Measurements from ENCODE around the gene HS3ST5. TPM values are rescaled to one million over a fixed set of nuclear protein-coding genes. Genes with fewer than 3 reads are reported as not detected.
A peak's percentile ranks its signal among the peaks of the same experiment; 100 is the strongest.

HS3ST5 gene
- total RNA-seq, 1 donor: not detected

DNA sequence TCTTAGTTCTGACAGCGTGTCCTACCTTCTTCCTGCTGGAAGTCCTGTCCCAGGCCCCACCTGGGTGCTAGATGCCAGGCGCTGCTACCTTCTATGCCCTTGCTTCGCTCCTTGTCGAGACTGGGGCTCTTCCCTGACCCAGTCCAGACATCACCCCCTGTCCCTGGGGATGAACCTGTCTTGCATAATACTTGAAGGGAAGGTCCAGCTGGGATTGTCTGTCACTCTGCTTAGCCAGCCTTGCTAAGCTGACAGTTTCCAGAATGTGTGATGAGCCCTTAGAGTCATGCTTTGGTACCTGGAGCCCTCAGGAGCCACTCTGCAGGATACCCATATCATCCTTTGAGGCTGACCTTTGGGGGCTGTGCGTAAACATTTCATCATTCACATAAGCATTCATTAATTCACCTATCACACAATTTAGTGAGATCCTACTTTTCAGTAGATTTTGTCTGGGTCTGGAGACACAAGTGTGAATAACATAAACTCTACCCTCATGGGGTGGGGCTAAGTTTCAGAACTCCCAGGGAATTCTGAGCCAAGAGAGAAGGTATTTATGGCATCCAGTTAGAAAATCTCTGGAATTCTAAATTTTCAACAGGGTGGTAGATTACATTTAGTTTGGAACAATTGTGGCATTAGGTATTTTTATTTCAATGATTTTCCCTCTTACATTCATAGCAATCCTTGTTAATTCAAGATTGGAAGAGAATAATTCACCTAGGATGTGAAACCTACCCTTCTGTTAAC is 220.7 kb downstream of the HS3ST5 start:
- Histone ChIP-seq H3K27me3 (ENCODE audit: insufficient read depth, low read length) (no peaks in the 10 kb centered on the region), H3K36me3 (ENCODE audit: insufficient read depth, low read length) (no peaks in the 10 kb centered on the region), H3K4me2 (ENCODE audit: insufficient read depth, low read length) (no peak overlapping the region), H2AFZ (ENCODE audit: low read length) (no peak overlapping the region), H3K9me3 (ENCODE audit: low read depth, low read length) (no peaks in the 10 kb centered on the region), H3K27ac (ENCODE audit: low read depth, low read length) (no peak overlapping the region), H3K4me3 (ENCODE audit: insufficient read depth, low read length) (no peak overlapping the region), H3K4me1 (ENCODE audit: insufficient read depth, low read length) (no peaks in the 10 kb centered on the region), H4K20me1 (ENCODE audit: insufficient read depth, low read length) (no peaks in the 10 kb centered on the region), H3K79me2 (ENCODE audit: insufficient read depth, low read length) (no peaks in the 10 kb centered on the region)
- TF ChIP-seq, protein P1, sequence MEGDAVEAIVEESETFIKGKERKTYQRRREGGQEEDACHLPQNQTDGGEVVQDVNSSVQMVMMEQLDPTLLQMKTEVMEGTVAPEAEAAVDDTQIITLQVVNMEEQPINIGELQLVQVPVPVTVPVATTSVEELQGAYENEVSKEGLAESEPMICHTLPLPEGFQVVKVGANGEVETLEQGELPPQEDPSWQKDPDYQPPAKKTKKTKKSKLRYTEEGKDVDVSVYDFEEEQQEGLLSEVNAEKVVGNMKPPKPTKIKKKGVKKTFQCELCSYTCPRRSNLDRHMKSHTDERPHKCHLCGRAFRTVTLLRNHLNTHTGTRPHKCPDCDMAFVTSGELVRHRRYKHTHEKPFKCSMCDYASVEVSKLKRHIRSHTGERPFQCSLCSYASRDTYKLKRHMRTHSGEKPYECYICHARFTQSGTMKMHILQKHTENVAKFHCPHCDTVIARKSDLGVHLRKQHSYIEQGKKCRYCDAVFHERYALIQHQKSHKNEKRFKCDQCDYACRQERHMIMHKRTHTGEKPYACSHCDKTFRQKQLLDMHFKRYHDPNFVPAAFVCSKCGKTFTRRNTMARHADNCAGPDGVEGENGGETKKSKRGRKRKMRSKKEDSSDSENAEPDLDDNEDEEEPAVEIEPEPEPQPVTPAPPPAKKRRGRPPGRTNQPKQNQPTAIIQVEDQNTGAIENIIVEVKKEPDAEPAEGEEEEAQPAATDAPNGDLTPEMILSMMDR (IDR thresholded peaks at IDR 0.05; ENCODE audit: extremely low read depth, low read depth, low read length): no peak
- DNase-seq (ENCODE audit: insufficient read length, low spot score, missing footprints): no peak

DNA sequence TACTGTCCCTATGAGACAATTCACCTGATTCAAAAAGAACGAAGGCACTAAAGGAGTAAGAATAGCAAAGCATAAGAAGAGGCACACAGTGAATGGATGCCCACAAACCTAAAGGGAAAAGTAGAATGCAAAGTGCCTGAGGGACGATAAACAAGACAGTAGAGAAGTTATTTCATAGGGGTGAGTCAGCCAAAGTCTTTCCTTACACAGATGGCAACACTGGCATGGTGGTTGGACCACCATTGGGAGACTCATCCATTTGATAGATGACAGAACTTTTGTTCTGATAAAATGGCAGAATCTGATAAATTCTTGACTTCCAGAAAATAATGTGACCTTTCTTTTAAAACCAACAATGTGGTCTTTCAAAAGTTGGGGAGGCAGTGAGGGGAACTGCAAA is 223.8 kb downstream of the HS3ST5 start:
- no peak overlapping the region for H3K4me3 ChIP-seq (ENCODE audit: insufficient read depth, low read length)
- TF ChIP-seq, protein P1 (IDR thresholded peaks at IDR 0.05; ENCODE audit: extremely low read depth, low read depth, low read length): no peak
- no peak for DNase-seq (ENCODE audit: insufficient read length, low spot score, missing footprints)
- no peak overlapping the region for H3K27ac ChIP-seq (ENCODE audit: low read depth, low read length)
- H3K4me1 ChIP-seq (ENCODE audit: insufficient read depth, low read length): no peaks in the 10 kb centered on the region
- H4K20me1 ChIP-seq (ENCODE audit: insufficient read depth, low read length): no peaks in the 10 kb centered on the region
- H3K27me3 ChIP-seq (ENCODE audit: insufficient read depth, low read length): peaks cover 4% of the 10 kb centered on the region
- no peaks in the 10 kb centered on the region for H3K9me3 ChIP-seq (ENCODE audit: low read depth, low read length)
- no peaks in the 10 kb centered on the region for H3K79me2 ChIP-seq (ENCODE audit: insufficient read depth, low read length)
- no peak overlapping the region for H2AFZ ChIP-seq (ENCODE audit: low read length)
- H3K4me2 ChIP-seq (ENCODE audit: insufficient read depth, low read length): no peak overlapping the region
- no peaks in the 10 kb centered on the region for H3K36me3 ChIP-seq (ENCODE audit: insufficient read depth, low read length)

DNA sequence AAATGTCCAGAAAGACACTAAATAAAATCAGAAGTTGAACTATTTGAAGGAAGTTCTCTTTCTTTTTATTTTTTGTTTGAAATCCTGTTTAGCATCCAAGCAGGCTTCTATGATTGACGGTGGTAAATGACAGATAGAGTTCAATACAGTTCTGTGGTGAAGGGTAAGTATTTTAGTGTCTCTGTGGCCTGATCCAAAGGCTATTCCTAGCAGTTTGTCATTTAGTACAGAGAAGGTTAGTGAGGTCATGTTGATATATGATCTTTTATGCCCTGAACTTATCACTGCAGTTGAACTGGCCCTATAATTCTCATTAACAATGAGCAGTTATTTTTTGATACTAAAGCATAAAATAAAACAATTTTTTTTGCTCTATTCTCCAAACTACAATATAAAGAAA is 227.2 kb downstream of the HS3ST5 start:
- DNase-seq (ENCODE audit: insufficient read length, low spot score, missing footprints): no peak
- TF ChIP-seq, protein P1 (IDR thresholded peaks at IDR 0.05; ENCODE audit: extremely low read depth, low read depth, low read length): no peak
- no peaks in the 10 kb centered on the region for H3K4me1 ChIP-seq (ENCODE audit: insufficient read depth, low read length)

DNA sequence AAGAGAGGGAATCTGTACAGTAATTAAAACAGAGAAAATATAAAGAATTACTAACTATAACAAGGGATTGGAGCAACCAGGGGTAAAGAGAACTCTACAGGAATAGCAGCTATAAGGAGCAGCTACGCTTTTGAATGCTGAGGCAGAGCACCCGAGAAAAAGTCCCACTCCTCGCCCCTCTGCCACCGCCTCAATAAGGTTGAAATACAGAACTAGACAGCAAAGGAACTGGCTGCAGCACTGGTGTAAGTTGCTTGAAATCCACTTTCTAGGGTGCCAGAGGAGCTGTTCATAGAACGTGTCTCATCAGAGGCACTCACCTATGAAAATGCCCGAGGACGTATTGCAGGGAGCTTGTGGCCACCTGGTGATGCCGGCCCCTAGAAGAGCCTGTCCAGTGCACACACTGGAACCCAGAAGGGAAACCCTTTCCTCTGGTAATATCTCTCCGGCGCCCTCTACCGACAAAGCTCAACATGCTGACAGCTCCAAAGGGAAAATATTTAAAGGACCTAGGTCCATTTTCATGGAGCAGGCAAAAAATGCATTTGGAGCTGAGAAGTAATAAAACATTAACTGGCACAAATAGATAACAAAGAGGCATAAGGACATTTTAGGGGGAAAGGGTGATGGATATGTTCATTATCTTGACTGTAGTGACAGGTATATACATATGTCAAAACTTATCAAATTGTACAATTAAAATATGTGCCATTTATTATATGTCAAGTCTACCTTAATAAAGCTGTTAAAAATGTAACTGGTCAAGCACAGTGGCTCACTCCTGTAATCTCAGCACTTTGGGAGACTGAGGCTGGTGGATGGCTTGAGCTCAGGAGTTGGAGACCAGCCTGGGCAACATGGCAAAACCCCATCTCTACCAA is 234.5 kb downstream of the HS3ST5 start:
- Histone ChIP-seq H3K4me2 (ENCODE audit: insufficient read depth, low read length) (no peak overlapping the region), H3K4me3 (ENCODE audit: insufficient read depth, low read length) (no peak overlapping the region), H2AFZ (ENCODE audit: low read length) (peak overlapping the region; percentile 71), H3K27me3 (ENCODE audit: insufficient read depth, low read length) (no peaks in the 10 kb centered on the region), H4K20me1 (ENCODE audit: insufficient read depth, low read length) (no peaks in the 10 kb centered on the region), H3K27ac (ENCODE audit: low read depth, low read length) (no peak overlapping the region), H3K4me1 (ENCODE audit: insufficient read depth, low read length) (no peaks in the 10 kb centered on the region), H3K9me3 (ENCODE audit: low read depth, low read length) (no peaks in the 10 kb centered on the region), H3K79me2 (ENCODE audit: insufficient read depth, low read length) (no peaks in the 10 kb centered on the region), H3K36me3 (ENCODE audit: insufficient read depth, low read length) (no peaks in the 10 kb centered on the region)
- TF ChIP-seq, protein P1 (IDR thresholded peaks at IDR 0.05; ENCODE audit: extremely low read depth, low read depth, low read length): peak; percentile 92
- peak; percentile 81 for DNase-seq (ENCODE audit: insufficient read length, low spot score, missing footprints)

More for the DNA sequence above, 227.2 kb downstream of the HS3ST5 start:
- no peaks in the 10 kb centered on the region for H3K9me3 ChIP-seq (ENCODE audit: low read depth, low read length)
- no peaks in the 10 kb centered on the region for H3K36me3 ChIP-seq (ENCODE audit: insufficient read depth, low read length)
- no peaks in the 10 kb centered on the region for H3K79me2 ChIP-seq (ENCODE audit: insufficient read depth, low read length)
- no peak overlapping the region for H3K27ac ChIP-seq (ENCODE audit: low read depth, low read length)
- H3K4me2 ChIP-seq (ENCODE audit: insufficient read depth, low read length): no peak overlapping the region
- no peak overlapping the region for H3K4me3 ChIP-seq (ENCODE audit: insufficient read depth, low read length)
- H2AFZ ChIP-seq (ENCODE audit: low read length): no peak overlapping the region
- H3K27me3 ChIP-seq (ENCODE audit: insufficient read depth, low read length): peaks cover 4% of the 10 kb centered on the region
- no peaks in the 10 kb centered on the region for H4K20me1 ChIP-seq (ENCODE audit: insufficient read depth, low read length)
